ENCODE data around the gene COL5A1.
"Not testable (repeated sequence)": the region's sequence is repeated elsewhere in the genome, so short reads cannot be mapped to it uniquely, and the experiment has no call there.

The COL5A1 gene

GRCh38 chr9:134658378-134658955, 16.9 kb downstream of the COL5A1 start:
- DNase-seq, result no peak

GRCh38 chr9:134659688-134660131, 18.1 kb downstream of the COL5A1 start:
- peak in 1 of 5 experiments; percentile 0 for DNase-seq

- DNase-seq, result no peak
Measured at GRCh38 chr9:134660407-134660806, 18.8 kb downstream of the COL5A1 start.

- no peak for DNase-seq
Measured at GRCh38 chr9:134661299-134661698, 19.7 kb downstream of the COL5A1 start.

- no peak for DNase-seq
Measured at GRCh38 chr9:134661791-134662142, 20.2 kb downstream of the COL5A1 start.

GRCh38 chr9:134662143-134662876, 20.7 kb downstream of the COL5A1 start:
- no peak for DNase-seq

- no peak for DNase-seq
Measured at GRCh38 chr9:134663084-134663483, 21.5 kb downstream of the COL5A1 start.

GRCh38 chr9:134663753-134664415, 22.3 kb downstream of the COL5A1 start:
- DNase-seq, result no peak

GRCh38 chr9:134664446-134664845, 22.8 kb downstream of the COL5A1 start:
- DNase-seq, result no peak

- DNase-seq, result no peak
Measured at GRCh38 chr9:134666208-134666607, 24.6 kb downstream of the COL5A1 start.

- DNase-seq, result no peak
Measured at GRCh38 chr9:134666831-134667230, 25.2 kb downstream of the COL5A1 start.

GRCh38 chr9:134668977-134669376, 27.4 kb downstream of the COL5A1 start:
- not testable (repeated sequence) for DNase-seq

GRCh38 chr9:134669399-134669955, 27.9 kb downstream of the COL5A1 start:
- DNase-seq, result no peak

GRCh38 chr9:134670042-134670525, 28.5 kb downstream of the COL5A1 start:
- no peak for DNase-seq

- no peak for DNase-seq
Measured at GRCh38 chr9:134670851-134671281, 29.3 kb downstream of the COL5A1 start.

- no peak for DNase-seq
Measured at GRCh38 chr9:134671341-134672113, 29.9 kb downstream of the COL5A1 start.

GRCh38 chr9:134676361-134676760, 34.8 kb downstream of the COL5A1 start:
- DNase-seq, result no peak

GRCh38 chr9:134676886-134677285, 35.3 kb downstream of the COL5A1 start:
- DNase-seq, result no peak

GRCh38 chr9:134677743-134678142, 36.1 kb downstream of the COL5A1 start:
- no peak for DNase-seq

GRCh38 chr9:134678206-134678605, 36.6 kb downstream of the COL5A1 start:
- no peak for DNase-seq

- DNase-seq, result no peak
Measured at GRCh38 chr9:134678666-134679443, 37.3 kb downstream of the COL5A1 start.

Measured in T-helper 2 cell (primary cell).